ENCODE data around the gene IL17RD. TPM values are rescaled to one million over a fixed set of nuclear protein-coding genes. Genes with fewer than 3 reads are reported as not detected.

IL17RD gene
- polyA plus RNA-seq, 3 donors: not detected

GRCh38 chr3:57145852-57146251 lies 19.3 kb downstream of the IL17RD start:
- no peak overlapping the region for H2AFZ ChIP-seq (ENCODE audit: insufficient read depth, low read depth, low read length, poor library complexity, severe bottlenecking)
- TF ChIP-seq CTCF (IDR thresholded peaks at IDR 0.05): no peak
- intact Hi-C loops (cut with micrococcal nuclease): no loop called here
- no peaks in the 10 kb centered on the region for H3K36me3 ChIP-seq (replicated peaks in 1 of 2; ENCODE audit: control insufficient read depth in 1 of 2, insufficient read depth in 2 of 2, low read length in 2 of 2)
- WGBS (ENCODE audit: insufficient coverage): no CpG with 5 or more reads among the region's 13 CpGs
- H3K9ac ChIP-seq (ENCODE audit: insufficient read depth, low read length, poor library complexity, severe bottlenecking): no peak overlapping the region
- Mint-ChIP-seq H3K9me3 (no peaks in the 10 kb centered on the region), H3K4me1 (peaks cover 2% of the 10 kb centered on the region), H3K27ac (no peak overlapping the region), H3K36me3 (no peaks in the 10 kb centered on the region), H3K27me3 (ENCODE audit: low read depth in 3 of 3) (peaks cover 12 to 18% (median 16%) of the 10 kb centered on the region in 3 donors), H3K4me3 (no peak overlapping the region)
- no peak for DNase-seq
- H3K27ac ChIP-seq (ENCODE audit: low read depth in 1 of 2, low read length in 2 of 2): no peak overlapping the region
- H3K4me2 ChIP-seq (replicated peaks; ENCODE audit: extremely low read depth, low read length, poor library complexity, severe bottlenecking): no peak overlapping the region
- H3K4me3 ChIP-seq (replicated peaks in 1 of 3; ENCODE audit: low read depth in 2 of 3, low read length in 3 of 3): no peak overlapping the region
- no peaks in the 10 kb centered on the region for H4K20me1 ChIP-seq (ENCODE audit: insufficient read depth, low read length)
- H3K27me3 ChIP-seq (ENCODE audit: control insufficient read depth in 2 of 2, insufficient read depth in 2 of 2, low read length in 2 of 2): peaks cover 3 to 18% of the 10 kb centered on the region in 2 donors
- H3K4me1 ChIP-seq (ENCODE audit: control insufficient read depth in 1 of 2, insufficient read depth in 2 of 2, low read length in 2 of 2): no peaks in the 10 kb centered on the region
- no peaks in the 10 kb centered on the region for H3K79me2 ChIP-seq (ENCODE audit: insufficient read depth, low read length)
- H3K9me3 ChIP-seq (replicated peaks in 1 of 2; ENCODE audit: control insufficient read depth in 1 of 2, insufficient read depth in 1 of 2, low read length in 2 of 2): no peaks in the 10 kb centered on the region

- Mint-ChIP-seq H3K27me3 (ENCODE audit: low read depth in 3 of 3) (peaks cover 6 to 16% (median 13%) of the 10 kb centered on the region in 3 donors), H3K4me1 (peaks cover 2% of the 10 kb centered on the region), H3K27ac (no peak overlapping the region), H3K4me3 (no peak overlapping the region), H3K36me3 (no peaks in the 10 kb centered on the region), H3K9me3 (no peaks in the 10 kb centered on the region)
- no peak overlapping the region for H2AFZ ChIP-seq (ENCODE audit: insufficient read depth, low read depth, low read length, poor library complexity, severe bottlenecking)
- no peak overlapping the region for H3K27ac ChIP-seq (ENCODE audit: low read depth in 1 of 2, low read length in 2 of 2)
- H3K4me2 ChIP-seq (replicated peaks; ENCODE audit: extremely low read depth, low read length, poor library complexity, severe bottlenecking): no peak overlapping the region
- H3K9me3 ChIP-seq (replicated peaks in 1 of 2; ENCODE audit: control insufficient read depth in 1 of 2, insufficient read depth in 1 of 2, low read length in 2 of 2): no peaks in the 10 kb centered on the region
- H3K27me3 ChIP-seq (ENCODE audit: control insufficient read depth in 2 of 2, insufficient read depth in 2 of 2, low read length in 2 of 2): peaks cover 3 to 14% of the 10 kb centered on the region in 2 donors
- no peak overlapping the region for H3K9ac ChIP-seq (ENCODE audit: insufficient read depth, low read length, poor library complexity, severe bottlenecking)
- no peaks in the 10 kb centered on the region for H3K4me1 ChIP-seq (ENCODE audit: control insufficient read depth in 1 of 2, insufficient read depth in 2 of 2, low read length in 2 of 2)
- no peak for DNase-seq
- no peak for TF ChIP-seq CTCF (IDR thresholded peaks at IDR 0.05)
- 100% methylated on average over 1 of the region's 3 CpGs for WGBS (ENCODE audit: insufficient coverage)
- H3K4me3 ChIP-seq (replicated peaks in 1 of 3; ENCODE audit: low read depth in 2 of 3, low read length in 3 of 3): no peak overlapping the region
- intact Hi-C loops (cut with micrococcal nuclease): no loop called here
- H3K36me3 ChIP-seq (replicated peaks in 1 of 2; ENCODE audit: control insufficient read depth in 1 of 2, insufficient read depth in 2 of 2, low read length in 2 of 2): no peaks in the 10 kb centered on the region
- H4K20me1 ChIP-seq (ENCODE audit: insufficient read depth, low read length): no peaks in the 10 kb centered on the region
- H3K79me2 ChIP-seq (ENCODE audit: insufficient read depth, low read length): no peaks in the 10 kb centered on the region
Observed at GRCh38 chr3:57144952-57145351, 20.2 kb downstream of the IL17RD start.

Data from CD14-positive monocyte (primary cell).